HG03342 (cell line): ENCODE results near the gene CTAGE15.
"Not testable (repeated sequence)": the region's sequence is repeated elsewhere in the genome, so short reads cannot be mapped to it uniquely, and the experiment has no call there.

Experiments used
- ATAC-seq: cut with Tn5 transposase; IDR thresholded peaks from one replicate; pipeline ENCODE4 v1.9.1; 2021; ENCODE audit warnings: mild to moderate bottlenecking, moderate library complexity; ENCODE audit not compliant: unreplicated experiment

Gene CTAGE15

DNA sequence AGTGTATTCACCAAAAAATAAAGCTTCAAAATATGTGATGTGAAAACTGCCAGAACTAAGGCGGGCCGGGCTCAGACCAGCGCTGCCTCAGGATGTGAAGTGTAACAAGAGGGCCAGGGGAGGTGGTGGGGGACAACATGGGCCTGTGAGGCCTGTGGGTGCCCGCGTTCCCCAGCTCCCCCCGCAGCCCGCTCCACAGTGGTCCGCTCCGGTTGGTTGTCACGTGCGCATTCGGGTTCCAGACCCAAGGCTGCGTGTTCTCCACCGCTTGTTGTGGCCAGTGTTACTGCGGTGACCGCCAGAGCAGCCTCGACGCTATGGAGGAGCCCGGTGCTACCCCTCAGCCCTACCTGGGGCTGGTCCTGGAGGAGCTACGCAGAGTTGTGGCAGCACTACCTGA lies at the start of gene CTAGE15:
Gene CTAGE15 (plus strand): TSS at position 301 of the 400 bp plus-strand sequence. CDS start 17 bp downstream, at position 318.
- ATAC-seq: not testable (repeated sequence)

DNA sequence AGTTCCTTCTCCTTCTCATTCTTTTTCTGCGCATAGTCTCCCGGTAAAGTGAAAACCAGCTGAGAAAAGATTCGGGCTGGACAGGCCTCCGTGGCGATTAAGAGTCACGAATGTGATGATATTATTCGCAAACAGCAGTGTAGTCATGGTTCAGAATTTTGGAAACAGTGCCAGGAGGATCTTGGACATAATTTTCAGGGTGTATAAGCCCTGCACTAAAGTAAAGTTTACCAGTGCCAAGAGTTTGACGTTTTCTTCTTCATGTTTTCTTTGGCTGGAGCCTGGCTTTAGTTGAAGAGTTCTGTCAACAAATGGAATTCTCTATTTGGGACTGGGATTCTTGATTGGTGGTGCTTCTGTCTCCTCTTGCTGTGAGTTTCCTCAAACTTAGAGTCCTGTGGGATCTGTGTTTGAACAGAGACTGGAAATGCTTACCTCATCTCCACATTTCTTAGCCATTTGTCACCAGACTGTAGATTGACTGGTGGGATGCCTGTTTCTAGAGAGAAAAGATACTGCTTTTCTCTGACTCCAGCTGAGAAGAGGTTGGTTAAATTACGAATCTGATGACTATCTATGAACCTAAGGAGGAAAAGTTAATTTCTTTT lies 49.2 kb upstream of the CTAGE15 start:
- not testable (repeated sequence) for ATAC-seq

GRCh38 chr7:143531169-143531926 lies 40.3 kb upstream of the CTAGE15 start:
- ATAC-seq: not testable (repeated sequence)

GRCh38 chr7:143531932-143532331 lies 39.7 kb upstream of the CTAGE15 start:
- ATAC-seq: not testable (repeated sequence)

GRCh38 chr7:143533213-143533839 lies 38.3 kb upstream of the CTAGE15 start:
- not testable (repeated sequence) for ATAC-seq

DNA sequence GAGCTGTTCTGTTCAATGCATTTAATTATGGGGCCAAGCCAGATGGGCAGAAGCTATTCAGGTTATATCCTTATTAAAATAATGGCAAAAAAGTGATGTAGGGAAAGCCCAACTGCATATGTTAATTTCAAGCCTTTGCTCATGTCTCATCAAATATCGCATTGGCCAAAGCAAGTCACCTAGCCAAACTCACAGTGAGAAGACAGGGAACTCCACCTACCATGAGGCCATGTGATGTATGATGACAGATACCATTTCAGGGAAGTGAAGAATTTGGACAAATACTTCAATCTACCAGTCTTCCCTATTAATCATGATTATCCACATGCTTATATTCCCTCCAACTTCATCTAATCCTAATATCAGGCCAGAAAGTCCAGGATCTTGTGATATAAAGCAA lies 35.2 kb upstream of the CTAGE15 start:
- ATAC-seq: not testable (repeated sequence)

DNA sequence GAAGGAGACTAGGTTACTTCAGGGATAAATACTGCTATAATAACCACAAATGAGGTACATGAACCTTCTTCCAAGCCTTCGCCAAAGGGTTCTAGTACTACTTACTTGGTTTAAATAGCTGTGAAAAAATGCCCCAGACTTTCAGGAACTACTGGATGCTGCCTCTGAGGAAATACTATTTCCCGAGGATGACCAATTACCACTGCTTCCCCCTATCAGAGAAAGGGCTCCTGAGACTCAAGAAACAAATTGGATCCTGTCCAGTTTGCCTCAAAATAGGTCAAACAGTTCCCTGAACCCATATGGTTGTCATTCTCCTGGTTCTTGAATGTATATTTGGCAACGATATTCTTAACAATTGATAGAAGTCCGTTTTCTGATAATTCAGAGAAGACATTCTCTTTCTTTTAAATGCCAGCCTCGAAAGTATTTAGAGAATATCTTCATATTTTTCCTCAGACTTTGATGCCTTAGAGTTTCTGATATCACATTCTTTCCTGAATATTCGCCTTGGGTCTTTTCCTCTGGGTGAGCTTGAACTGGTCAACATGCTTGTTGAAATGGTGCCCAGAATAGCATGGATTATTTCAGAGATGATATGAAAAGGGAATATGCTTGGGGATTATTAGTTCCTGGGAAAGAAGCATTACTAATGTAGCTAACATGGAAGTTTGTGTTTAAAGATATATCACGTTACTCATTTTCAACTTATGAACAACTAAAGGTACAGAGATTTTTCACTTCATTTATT lies 28.1 kb upstream of the CTAGE15 start:
- not testable (repeated sequence) for ATAC-seq

GRCh38 chr7:143555968-143556367 lies 15.6 kb upstream of the CTAGE15 start:
- not testable (repeated sequence) for ATAC-seq

DNA sequence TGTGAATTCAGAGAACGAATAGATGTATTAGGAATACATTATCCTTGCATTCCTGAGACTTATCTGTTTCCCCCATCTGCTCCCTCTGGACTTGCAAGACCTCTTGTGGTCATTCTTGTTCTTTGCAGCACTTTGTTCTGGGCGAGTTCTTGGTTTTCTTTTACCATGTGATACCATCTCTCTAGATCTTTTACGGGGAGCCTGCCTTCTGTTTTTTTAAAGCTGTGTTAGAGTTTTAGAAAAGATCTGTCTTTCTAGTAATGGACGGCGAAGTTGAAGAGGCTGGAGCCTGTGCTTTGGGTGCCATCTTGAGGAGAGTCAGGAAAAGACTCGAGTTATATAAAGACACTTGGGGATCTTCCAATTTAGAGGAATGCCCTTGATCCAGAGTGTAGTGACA lies 8.3 kb upstream of the CTAGE15 start:
- not testable (repeated sequence) for ATAC-seq

GRCh38 chr7:143566001-143566400 lies 5.6 kb upstream of the CTAGE15 start:
- not testable (repeated sequence) for ATAC-seq

GRCh38 chr7:143588183-143588582 lies 16.6 kb downstream of the CTAGE15 start:
- ATAC-seq: not testable (repeated sequence)

- ATAC-seq: not testable (repeated sequence)
These were observed 18.3 kb downstream of the CTAGE15 start for GRCh38 chr7:143589897-143590296.

- not testable (repeated sequence) for ATAC-seq
These were observed 26.5 kb downstream of the CTAGE15 start for GRCh38 chr7:143598086-143598485.

DNA sequence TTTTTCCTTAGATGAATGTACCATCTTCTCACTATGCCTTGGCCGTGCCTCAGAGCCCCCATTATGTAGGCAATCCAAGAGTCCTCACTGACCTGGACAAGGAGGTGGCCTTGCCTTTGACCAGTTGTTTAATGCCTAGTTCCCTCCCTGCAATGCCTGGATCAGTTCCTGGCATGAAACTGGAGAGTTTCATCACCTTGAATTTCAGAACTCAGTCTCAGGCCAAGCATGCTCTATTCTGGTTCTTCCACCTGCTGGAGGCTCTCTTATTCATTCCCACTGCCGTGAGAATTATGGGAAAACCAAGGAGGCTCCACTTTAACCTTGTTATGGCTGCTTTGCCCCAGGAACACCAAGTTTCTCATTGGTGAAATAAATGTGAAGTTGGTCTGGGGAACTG lies 31.9 kb downstream of the CTAGE15 start:
- ATAC-seq: not testable (repeated sequence)

GRCh38 chr7:143606088-143606487 lies 34.5 kb downstream of the CTAGE15 start:
- not testable (repeated sequence) for ATAC-seq

- not testable (repeated sequence) for ATAC-seq
These were observed 43.9 kb downstream of the CTAGE15 start for GRCh38 chr7:143615545-143615944.

DNA sequence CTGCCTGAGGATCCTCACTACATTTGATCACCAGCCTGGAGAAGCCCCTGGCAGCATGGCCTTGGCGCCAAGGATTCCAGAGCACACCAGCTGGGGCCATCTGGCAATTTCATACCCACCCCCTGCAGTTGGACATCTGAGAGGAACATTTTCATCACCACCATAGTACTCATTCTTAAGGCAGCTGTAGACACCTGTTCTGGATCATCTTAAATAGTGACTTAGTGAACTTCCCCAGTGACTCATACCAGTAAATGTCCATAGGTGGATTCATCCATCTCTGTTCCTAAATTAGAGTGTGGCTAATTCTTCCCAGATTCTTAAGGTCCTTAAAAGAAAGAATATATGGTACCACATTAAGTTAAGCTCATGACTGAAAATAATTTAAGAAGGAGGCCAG lies 45.6 kb downstream of the CTAGE15 start:
- not testable (repeated sequence) for ATAC-seq

- ATAC-seq: peak; percentile 12
These were observed 48.5 kb downstream of the CTAGE15 start for GRCh38 chr7:143620058-143620457.

DNA sequence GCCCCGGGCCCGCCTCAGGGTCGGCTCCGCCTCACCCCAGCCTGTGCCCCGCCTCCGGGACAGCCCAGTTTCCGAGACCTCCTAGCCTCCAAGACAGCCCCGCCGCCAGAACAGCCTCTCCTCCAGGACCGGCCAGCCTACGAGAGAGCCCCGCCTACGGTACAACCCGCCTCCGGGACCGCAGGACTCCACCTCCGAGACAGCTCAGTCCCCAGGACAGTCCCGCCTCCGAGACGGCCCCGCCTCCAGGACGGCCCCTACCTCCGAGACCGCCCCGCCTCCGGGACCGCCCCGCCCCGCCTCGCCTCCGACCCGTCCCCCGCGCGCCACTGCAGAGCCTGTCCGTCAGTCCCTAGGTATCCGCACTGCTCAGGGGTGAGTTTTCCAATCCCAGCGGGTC lies 49.0 kb downstream of the CTAGE15 start, which contains the start of gene TCAF2:
Gene TCAF2 (plus strand): TSS at position 329 of the 400 bp plus-strand sequence.
- ATAC-seq: peak; percentile 89

- ATAC-seq: peak; percentile 35
These were observed 49.6 kb downstream of the CTAGE15 start for GRCh38 chr7:143621175-143621574.

DNA sequence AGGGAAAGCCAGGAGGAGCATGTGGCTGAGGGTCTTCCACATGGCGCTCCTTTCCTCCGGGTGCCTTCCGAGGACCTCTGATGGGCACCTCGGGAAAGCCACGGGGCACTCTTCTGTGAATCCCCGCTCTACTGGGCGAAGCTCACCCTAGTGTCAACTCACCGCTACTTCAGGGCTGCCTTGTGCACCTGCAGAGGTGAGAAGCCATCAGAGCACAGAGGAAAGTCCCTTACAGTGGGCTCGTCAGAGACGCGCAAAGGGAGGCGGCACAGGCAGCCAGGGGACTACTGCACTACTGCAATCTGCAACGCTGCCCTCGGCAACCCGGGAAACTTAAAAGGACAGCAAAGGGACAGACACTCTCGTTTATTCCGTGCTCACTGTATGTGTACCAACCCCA lies 50.5 kb downstream of the CTAGE15 start:
- peak; percentile 28 for ATAC-seq
